ENCODE results near the gene MEDAG. TPM values are rescaled to one million over a fixed set of nuclear protein-coding genes. Genes with fewer than 3 reads are reported as not detected.

MEDAG gene
- polyA plus RNA-seq, 1 of the 3 experiments (the other 2 are of a cell fraction), result not detected

GRCh38 chr13:30904043-30904442 lies 2.0 kb upstream of the MEDAG start:
- H3K4me1 ChIP-seq (ENCODE audit: control insufficient read depth in 1 of 2, insufficient read depth in 2 of 2, low read depth in 1 of 2, low read length in 1 of 2), result peaks cover 18 to 29% of the 10 kb centered on the region in 2 experiments
- ChIA-PET CTCF (interaction anchor here (0.9 to 1.4 kb wide), 2 partner anchors 12 to 39 kb away, joined by 4 to 6 read pairs; no protein-coding TSS in a partner anchor), POLR2A (no interaction called here)
- no peaks in the 10 kb centered on the region for H4K20me1 ChIP-seq (ENCODE audit: insufficient read depth)
- no peak overlapping the region for H3K9ac ChIP-seq
- 81% methylated on average over 1 of the region's 1 CpG for WGBS (ENCODE audit: low lambda C conversion rate)
- no peak for DNase-seq
- no peak overlapping the region for H3K4me2 ChIP-seq
- H3K79me2 ChIP-seq (ENCODE audit: insufficient read depth), result no peaks in the 10 kb centered on the region
- no peak overlapping the region for H3K27ac ChIP-seq (ENCODE audit: low read depth in 2 of 2, low read length in 1 of 2)
- H3K36me3 ChIP-seq (replicated peaks in 1 of 2; ENCODE audit: control insufficient read depth in 1 of 2, insufficient read depth in 2 of 2, low read length in 1 of 2), result no peaks in the 10 kb centered on the region
- H3K27me3 ChIP-seq (ENCODE audit: insufficient read depth), result no peaks in the 10 kb centered on the region
- no peak overlapping the region for H3K4me3 ChIP-seq (ENCODE audit: low read depth in 2 of 2, low read length in 1 of 2)
- TF ChIP-seq YY1 (IDR thresholded peaks at IDR 0.05; ENCODE audit: low read depth) (no peak), TEAD4 (IDR thresholded peaks at IDR 0.05; ENCODE audit: borderline replicate concordance, insufficient read depth) (no peak), CTCF (IDR thresholded peaks at IDR 0.05) (no peak), GABPA (IDR thresholded peaks at IDR 0.05; ENCODE audit: low read depth) (no peak), USF1 (IDR thresholded peaks at IDR 0.05; ENCODE audit: borderline replicate concordance, low read depth) (no peak), RAD21 (IDR thresholded peaks at IDR 0.05; ENCODE audit: low read length) (no peak), REST (IDR thresholded peaks at IDR 0.05; ENCODE audit: low read depth, low read length) (no peak)
- H3K9me3 ChIP-seq, result no peaks in the 10 kb centered on the region
- H3K9me2 ChIP-seq, result no peaks in the 10 kb centered on the region
- no peak overlapping the region for H2AFZ ChIP-seq (ENCODE audit: low read depth)
- peaks cover 5% of the 10 kb centered on the region for H3F3A ChIP-seq (replicated peaks; ENCODE audit: insufficient read depth)

- H3K36me3 ChIP-seq (replicated peaks in 1 of 2; ENCODE audit: control insufficient read depth in 1 of 2, insufficient read depth in 2 of 2, low read length in 1 of 2), result no peaks in the 10 kb centered on the region
- H3K27ac ChIP-seq (ENCODE audit: low read depth in 2 of 2, low read length in 1 of 2), result no peak overlapping the region; a peak in 1 of 4 replicates
- H3K4me3 ChIP-seq (ENCODE audit: low read depth in 2 of 2, low read length in 1 of 2), result no peak overlapping the region
- no peaks in the 10 kb centered on the region for H3K9me2 ChIP-seq
- H3K4me1 ChIP-seq (ENCODE audit: control insufficient read depth in 1 of 2, insufficient read depth in 2 of 2, low read depth in 1 of 2, low read length in 1 of 2), result peaks cover 21 to 22% of the 10 kb centered on the region in 2 experiments; a peak in 3 of 4 replicates
- no peak overlapping the region for H3K4me2 ChIP-seq
- no peak overlapping the region for H2AFZ ChIP-seq (ENCODE audit: low read depth)
- no peak overlapping the region for H3K9ac ChIP-seq
- H3F3A ChIP-seq (replicated peaks; ENCODE audit: insufficient read depth), result no peaks in the 10 kb centered on the region
- POLR2A ChIA-PET, result interaction anchor here (1.0 kb wide), 1 partner anchor 10 kb away, joined by 4 read pairs; no protein-coding TSS in a partner anchor
- H3K79me2 ChIP-seq (ENCODE audit: insufficient read depth), result no peaks in the 10 kb centered on the region
- no peak for DNase-seq
- H4K20me1 ChIP-seq (ENCODE audit: insufficient read depth), result no peaks in the 10 kb centered on the region
- H3K27me3 ChIP-seq (ENCODE audit: insufficient read depth), result no peaks in the 10 kb centered on the region
- WGBS (ENCODE audit: low lambda C conversion rate), result 96% methylated on average over 32 of the region's 60 CpGs
- no peaks in the 10 kb centered on the region for H3K9me3 ChIP-seq
- CTCF ChIA-PET, result interaction anchor here (0.9 to 1.4 kb wide), 4 partner anchors 10 to 138 kb away, joined by 3 to 6 read pairs (median 4); no protein-coding TSS in a partner anchor
- TF ChIP-seq RAD21 (IDR thresholded peaks at IDR 0.05; ENCODE audit: low read length) (no peak), FOXM1 (IDR thresholded peaks at IDR 0.05; ENCODE audit: low read depth) (no peak), RXRA (IDR thresholded peaks at IDR 0.05; ENCODE audit: borderline replicate concordance, low read depth) (no peak), NRF1 (IDR thresholded peaks at IDR 0.05; ENCODE audit: low read depth, low read length) (no peak), ELF1 (IDR thresholded peaks at IDR 0.05) (no peak), SMC3 (IDR thresholded peaks at IDR 0.05; ENCODE audit: low read depth, low read length) (no peak), USF2 (IDR thresholded peaks at IDR 0.05; ENCODE audit: borderline replicate concordance, low read depth, low read length) (no peak), RFX5 (IDR thresholded peaks at IDR 0.05; ENCODE audit: low read length) (no peak), MAX (IDR thresholded peaks at IDR 0.05; ENCODE audit: low read depth) (no peak), CTCF (IDR thresholded peaks at IDR 0.05) (no peak), TCF12 (IDR thresholded peaks at IDR 0.05) (no peak), TEAD4 (IDR thresholded peaks at IDR 0.05; ENCODE audit: borderline replicate concordance, insufficient read depth) (no peak)
These were observed 460 bp downstream of the MEDAG start for GRCh38 chr13:30906411-30907051.
